ENCODE data around the gene GPBP1L1.
"Not testable (repeated sequence)": the region's sequence is repeated elsewhere in the genome, so short reads cannot be mapped to it uniquely, and the experiment has no call there.

DNA sequence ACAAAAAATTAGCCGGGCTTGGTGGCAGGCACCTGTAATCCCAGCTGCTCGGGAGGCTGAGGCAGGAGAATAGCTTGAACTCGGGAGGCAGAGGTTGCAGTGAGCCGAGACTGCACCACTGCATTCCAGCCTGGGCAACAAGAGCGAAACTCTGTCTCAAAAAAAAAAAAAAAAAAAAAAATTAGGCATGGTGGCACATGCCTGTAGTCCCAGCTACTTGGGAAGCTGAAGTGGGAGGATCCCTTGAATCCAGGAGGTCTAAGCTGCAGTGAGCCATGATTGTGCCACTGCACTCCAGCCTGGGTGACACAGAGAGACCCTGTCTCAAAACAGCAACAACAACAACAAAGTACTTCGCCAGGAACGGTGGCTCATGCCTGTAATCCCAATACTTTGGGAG, 9.8 kb downstream of the GPBP1L1 start:
- not testable (repeated sequence) for TF ChIP-seq CTCF, EP300, POLR2AphosphoS5 (IDR thresholded peaks at IDR 0.05)
